HG03354 (cell line): ENCODE results near the gene FASTKD3.

Experiments used
- ATAC-seq: cut with Tn5 transposase; IDR thresholded peaks from one replicate; pipeline ENCODE4 v1.9.1; 2021; ENCODE audit warnings: mild to moderate bottlenecking; ENCODE audit not compliant: unreplicated experiment, poor library complexity, severe bottlenecking

Gene FASTKD3

DNA sequence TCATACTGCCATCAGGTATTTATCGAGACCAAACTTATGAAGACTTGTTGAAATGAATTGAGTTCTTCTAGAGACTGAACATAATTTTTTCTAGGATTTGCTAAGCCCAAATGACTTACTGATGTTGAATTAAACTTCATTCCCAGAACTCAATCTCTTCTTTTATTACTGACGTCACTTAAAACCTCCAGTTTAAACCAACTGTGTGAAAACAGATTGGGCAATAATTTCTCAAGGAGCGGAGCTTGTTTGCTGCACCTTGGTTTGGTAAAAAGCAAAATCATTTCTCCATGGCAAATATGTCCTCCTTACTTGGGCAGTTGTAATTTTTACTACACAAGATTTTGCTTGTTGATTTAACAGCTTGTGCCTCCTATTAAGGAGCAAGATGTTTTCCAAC is 55.3 kb downstream of the FASTKD3 start:
- no peak for ATAC-seq

DNA sequence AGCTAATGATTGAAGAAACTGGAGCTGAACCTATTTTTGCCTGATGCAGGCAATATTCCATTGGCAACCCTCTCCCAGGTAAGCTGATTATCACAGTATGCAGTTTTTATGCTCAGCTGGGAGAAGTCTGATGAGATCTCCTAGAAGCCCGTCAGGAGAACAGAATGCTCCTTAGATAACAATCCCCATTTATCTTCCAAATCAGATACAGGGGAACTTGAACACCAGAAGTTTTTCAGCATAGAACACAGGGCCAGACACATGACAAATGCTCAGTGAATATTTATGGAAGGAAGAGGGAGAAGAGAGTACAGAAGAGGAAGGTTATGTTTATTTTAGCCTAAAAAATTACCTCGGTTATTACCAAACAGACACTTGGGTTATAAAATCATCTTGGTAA is 55.8 kb downstream of the FASTKD3 start:
- ATAC-seq = no peak

DNA sequence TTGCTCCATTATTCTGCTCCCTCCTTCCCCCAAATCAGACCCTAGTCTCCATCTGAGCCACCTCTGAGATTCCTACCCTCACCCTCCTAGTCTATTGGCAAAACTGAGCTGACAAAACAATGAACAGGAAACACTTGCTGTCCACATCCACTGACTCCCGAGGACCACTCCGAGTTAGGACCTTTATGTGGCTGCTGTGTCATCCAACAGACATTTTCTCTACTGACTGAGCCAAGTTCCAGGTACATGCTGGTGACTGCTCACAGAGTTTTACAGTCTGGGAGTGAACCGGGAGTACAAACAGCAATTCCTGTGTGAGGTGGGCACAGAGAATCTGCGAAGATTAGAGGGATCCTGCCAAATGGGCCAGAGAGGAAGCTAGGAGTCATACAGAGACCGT is 57.1 kb downstream of the FASTKD3 start:
- ATAC-seq = no peak
